ENCODE measurements around the gene OTOS.

DNA sequence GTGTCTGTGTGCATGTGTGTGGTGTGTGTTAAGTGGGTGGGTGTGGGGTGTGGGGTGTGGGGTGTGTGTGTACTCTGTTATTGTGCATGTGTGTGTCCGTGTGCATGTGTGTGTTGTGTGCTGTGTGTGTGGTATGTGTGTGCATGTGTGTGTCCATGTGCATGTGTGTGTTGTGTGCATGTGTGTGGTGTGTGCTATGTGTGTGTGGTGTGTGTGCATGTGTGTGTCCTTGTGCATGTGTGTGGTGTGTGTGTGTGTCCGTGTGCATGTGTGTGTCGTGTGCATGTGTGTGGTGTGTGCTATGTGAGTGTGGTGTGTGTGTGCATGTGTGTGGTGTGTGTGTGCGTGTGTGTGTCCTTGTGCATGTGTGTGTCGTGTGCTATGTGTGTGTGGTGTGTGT is 6.9 kb upstream of the OTOS start:
- TF ChIP-seq YY1 (IDR thresholded peaks at IDR 0.05; ENCODE audit: low read depth) (no peak), TAF1 (IDR thresholded peaks at IDR 0.05; ENCODE audit: low read depth) (no peak)
- TF ChIP-seq, protein P1, sequence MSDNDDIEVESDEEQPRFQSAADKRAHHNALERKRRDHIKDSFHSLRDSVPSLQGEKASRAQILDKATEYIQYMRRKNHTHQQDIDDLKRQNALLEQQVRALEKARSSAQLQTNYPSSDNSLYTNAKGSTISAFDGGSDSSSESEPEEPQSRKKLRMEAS (IDR thresholded peaks at IDR 0.05): no peak
- TF ChIP-seq, protein P2, sequence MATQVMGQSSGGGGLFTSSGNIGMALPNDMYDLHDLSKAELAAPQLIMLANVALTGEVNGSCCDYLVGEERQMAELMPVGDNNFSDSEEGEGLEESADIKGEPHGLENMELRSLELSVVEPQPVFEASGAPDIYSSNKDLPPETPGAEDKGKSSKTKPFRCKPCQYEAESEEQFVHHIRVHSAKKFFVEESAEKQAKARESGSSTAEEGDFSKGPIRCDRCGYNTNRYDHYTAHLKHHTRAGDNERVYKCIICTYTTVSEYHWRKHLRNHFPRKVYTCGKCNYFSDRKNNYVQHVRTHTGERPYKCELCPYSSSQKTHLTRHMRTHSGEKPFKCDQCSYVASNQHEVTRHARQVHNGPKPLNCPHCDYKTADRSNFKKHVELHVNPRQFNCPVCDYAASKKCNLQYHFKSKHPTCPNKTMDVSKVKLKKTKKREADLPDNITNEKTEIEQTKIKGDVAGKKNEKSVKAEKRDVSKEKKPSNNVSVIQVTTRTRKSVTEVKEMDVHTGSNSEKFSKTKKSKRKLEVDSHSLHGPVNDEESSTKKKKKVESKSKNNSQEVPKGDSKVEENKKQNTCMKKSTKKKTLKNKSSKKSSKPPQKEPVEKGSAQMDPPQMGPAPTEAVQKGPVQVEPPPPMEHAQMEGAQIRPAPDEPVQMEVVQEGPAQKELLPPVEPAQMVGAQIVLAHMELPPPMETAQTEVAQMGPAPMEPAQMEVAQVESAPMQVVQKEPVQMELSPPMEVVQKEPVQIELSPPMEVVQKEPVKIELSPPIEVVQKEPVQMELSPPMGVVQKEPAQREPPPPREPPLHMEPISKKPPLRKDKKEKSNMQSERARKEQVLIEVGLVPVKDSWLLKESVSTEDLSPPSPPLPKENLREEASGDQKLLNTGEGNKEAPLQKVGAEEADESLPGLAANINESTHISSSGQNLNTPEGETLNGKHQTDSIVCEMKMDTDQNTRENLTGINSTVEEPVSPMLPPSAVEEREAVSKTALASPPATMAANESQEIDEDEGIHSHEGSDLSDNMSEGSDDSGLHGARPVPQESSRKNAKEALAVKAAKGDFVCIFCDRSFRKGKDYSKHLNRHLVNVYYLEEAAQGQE (IDR thresholded peaks at IDR 0.05; ENCODE audit: low read depth): no peak
